Sciatic nerve (tissue), 2 donors: ENCODE results near the gene PPP2R1A. TPM values are rescaled to one million over a fixed set of nuclear protein-coding genes. Genes with fewer than 3 reads are reported as not detected.

ENCODE experiments used
- ATAC-seq: fragments of 200-7000 bp; cut with Tn5 transposase; one replicate; pipeline ENCODE4 v1.9.1; 2020; ENCODE audit warnings: mild to moderate bottlenecking, moderate library complexity
- DNase-seq: peaks from one replicate; pipeline ENCODE4 v3.0.0-alpha.2; 2020; ENCODE audit warnings: low spot score
- intact Hi-C: fragments of 100-400 bp; cut with DNase I; formaldehyde crosslinking; loops from one replicate; pipeline ENCODE4 v1.14.2; 2022
- total RNA-seq: library from RNA; stranded (reverse); fragmentation: NEBNext Ultra II Directional; extraction: Animal tissue kit (Norgen Biotek cat#: 25700); gene quantifications from one replicate; pipeline ENCODE4 v1.2.1, GENCODE V29; 2021
- donor health status: DM: no; HTN: no; CAD: no.
- donor health status: DM: no; HTN: no; CAD: no.

PPP2R1A gene
- 139 TPM for total RNA-seq

- DNase-seq, result peak; percentile 99
- intact Hi-C loops, result no loop called here
- peak; percentile 97 for ATAC-seq
Measured at GRCh38 chr19:52189735-52190486, at the start of gene PPP2R1A. Gene PPP2R1A (plus strand): TSS chr19:52190052. CDS start chr19:52190097, 45 bp downstream.

GRCh38 chr19:52141203-52141602 is 48.6 kb upstream of the PPP2R1A start:
- intact Hi-C loops, result no loop called here
- no peak for DNase-seq

GRCh38 chr19:52142001-52142595 is 47.8 kb upstream of the PPP2R1A start:
- ATAC-seq (no peak), DNase-seq (no peak)
- intact Hi-C loops, result no loop called here

More at GRCh38 chr19:52141203-52141602, 48.6 kb upstream of the PPP2R1A start:
- ATAC-seq, result no peak

GRCh38 chr19:52148256-52148655 is 41.6 kb upstream of the PPP2R1A start:
- intact Hi-C loops, result no loop called here
- ATAC-seq (no peak), DNase-seq (no peak)

- intact Hi-C loops, result no loop called here
- DNase-seq (no peak), ATAC-seq (no peak)
Measured at GRCh38 chr19:52155596-52156359, 34.1 kb upstream of the PPP2R1A start.

GRCh38 chr19:52170304-52170703 is 19.5 kb upstream of the PPP2R1A start:
- intact Hi-C loops, result no loop called here
- DNase-seq (no peak), ATAC-seq (peak; percentile 14)

- intact Hi-C loops, result no loop called here
Measured at GRCh38 chr19:52170863-52171320, 19.0 kb upstream of the PPP2R1A start.

GRCh38 chr19:52171321-52172169 is 18.3 kb upstream of the PPP2R1A start, which contains the start of gene ZNF836:
Gene ZNF836 (minus strand): TSS chr19:52171621. CDS start chr19:52168072, 3,549 bp downstream.
- intact Hi-C loops, result no loop called here
- peak; percentile 99 for ATAC-seq
- peak; percentile 96 for DNase-seq

More at GRCh38 chr19:52170863-52171320, 19.0 kb upstream of the PPP2R1A start:
- DNase-seq (peak; percentile 67), ATAC-seq (peak; percentile 58)

GRCh38 chr19:52172347-52172746 is 17.5 kb upstream of the PPP2R1A start:
- DNase-seq (no peak), ATAC-seq (no peak)
- intact Hi-C loops, result no loop called here

GRCh38 chr19:52176574-52176973 is 13.3 kb upstream of the PPP2R1A start:
- DNase-seq, result no peak
- intact Hi-C loops, result no loop called here
- no peak for ATAC-seq

GRCh38 chr19:52187407-52187806 is 2.4 kb upstream of the PPP2R1A start:
- intact Hi-C loops, result no loop called here

GRCh38 chr19:52188822-52189734 is 774 bp upstream of the PPP2R1A start:
- DNase-seq (peak; percentile 87), ATAC-seq (peak; percentile 23)
- intact Hi-C loops, result no loop called here

More at GRCh38 chr19:52187407-52187806, 2.4 kb upstream of the PPP2R1A start:
- no peak for DNase-seq
- no peak for ATAC-seq

GRCh38 chr19:52190487-52191293 is 838 bp downstream of the PPP2R1A start:
- intact Hi-C loops, result no loop called here
- DNase-seq, result peak; percentile 62
- no peak for ATAC-seq

GRCh38 chr19:52191389-52191788 is 1.5 kb downstream of the PPP2R1A start:
- intact Hi-C loops, result no loop called here
- DNase-seq, result no peak
- ATAC-seq, result no peak

- ATAC-seq (no peak), DNase-seq (no peak)
- intact Hi-C loops, result no loop called here
Measured at GRCh38 chr19:52191951-52192350, 2.1 kb downstream of the PPP2R1A start.

- intact Hi-C loops, result no loop called here
- no peak for ATAC-seq
- no peak for DNase-seq
Measured at GRCh38 chr19:52196256-52196967, 6.6 kb downstream of the PPP2R1A start.
